Right atrium auricular region (tissue), 2 donors: Measurements from ENCODE around the gene NUMB. TPM values are rescaled to one million over a fixed set of nuclear protein-coding genes. Genes with fewer than 3 reads are reported as not detected.

Source experiments
- DNase-seq: peaks from one replicate; pipeline ENCODE4 v3.0.0-alpha.2; 2019; ENCODE audit warnings: low spot score
- H3K27ac ChIP-seq, 2 donors: fragments of 200-600 bp; sonication (generic); 1 replicate in 1 of 2; 2 replicates in 1 of 2; pipeline ENCODE4 v1.5.1; 2016 to 2019
- H3K27me3 ChIP-seq, 2 donors: fragments of 200-600 bp; sonication (generic); one replicate each; pipeline versions ENCODE4 v1.5.1 to v1.6.0; 2017 to 2019
- H3K36me3 ChIP-seq: fragments of 200-600 bp; sonication (generic); one replicate; pipeline ENCODE4 v1.5.1; 2016
- H3K4me1 ChIP-seq, 2 donors: fragments of 200-600 bp; sonication (generic); one replicate each; pipeline versions ENCODE4 v1.5.1 to v1.6.0; 2017 to 2019
- H3K4me3 ChIP-seq, 2 donors: fragments of 200-600 bp; sonication (generic); 1 replicate in 1 of 2; 2 replicates in 1 of 2; pipeline ENCODE4 v1.5.1; 2017 to 2019; ENCODE audit warnings: mild to moderate bottlenecking in 1 of 2, moderate library complexity in 1 of 2
- H3K9me3 ChIP-seq, 2 donors: fragments of 200-600 bp; sonication (generic); one replicate each; pipeline ENCODE4 v1.5.1; 2019
- CTCF ChIP-seq, 2 donors: fragments of 200-600 bp; sonication (generic); IDR thresholded peaks; one replicate each; pipeline ENCODE4 v1.5.1; 2019; ENCODE audit warnings: antibody characterized with exemption in 2 of 2
- total RNA-seq, 2 donors: library from RNA; depleted of rRNA; stranded (reverse); fragments of >200 nt; gene quantifications; one replicate each; pipeline ENCODE4 v1.1.0, GENCODE V29; 2016

NUMB gene
- total RNA-seq, 2 donors from 2014 or later = 24.6 to 31.9 TPM

GRCh38 chr14:73459959-73460358 lies 1.6 kb upstream of the NUMB start:
- no peak for TF ChIP-seq CTCF (IDR thresholded peaks at IDR 0.05)
- Histone ChIP-seq H3K27ac (peak overlapping the region; percentile 66 to 96), H3K36me3 (no peaks in the 10 kb centered on the region), H3K4me3 (no peak overlapping the region), H3K27me3 (no peaks in the 10 kb centered on the region), H3K9me3 (no peaks in the 10 kb centered on the region), H3K4me1 (peaks cover 0 to 56% of the 10 kb centered on the region in 2 donors)
- no peak for DNase-seq

GRCh38 chr14:73457924-73458182 lies 493 bp downstream of the NUMB start:
- Histone ChIP-seq H3K27me3 (no peaks in the 10 kb centered on the region), H3K9me3 (no peaks in the 10 kb centered on the region), H3K36me3 (no peaks in the 10 kb centered on the region), H3K27ac (peak overlapping the region; percentile 96), H3K4me3 (peak overlapping the region; percentile 99 to 100), H3K4me1 (peaks cover 0 to 49% of the 10 kb centered on the region in 2 donors)
- DNase-seq = no peak
- TF ChIP-seq CTCF (IDR thresholded peaks at IDR 0.05) = no peak

GRCh38 chr14:73457041-73457923 lies 1.1 kb downstream of the NUMB start:
- peak overlapping the region; percentile 96 for H3K27ac ChIP-seq
- H3K4me1 ChIP-seq = peaks cover 0 to 44% of the 10 kb centered on the region in 2 donors
- no peak for DNase-seq
- H3K27me3 ChIP-seq = no peaks in the 10 kb centered on the region
- no peak for TF ChIP-seq CTCF (IDR thresholded peaks at IDR 0.05)
- H3K9me3 ChIP-seq = no peaks in the 10 kb centered on the region
- H3K36me3 ChIP-seq = no peaks in the 10 kb centered on the region
- peak overlapping the region; percentile 99 to 100 for H3K4me3 ChIP-seq

DNA sequence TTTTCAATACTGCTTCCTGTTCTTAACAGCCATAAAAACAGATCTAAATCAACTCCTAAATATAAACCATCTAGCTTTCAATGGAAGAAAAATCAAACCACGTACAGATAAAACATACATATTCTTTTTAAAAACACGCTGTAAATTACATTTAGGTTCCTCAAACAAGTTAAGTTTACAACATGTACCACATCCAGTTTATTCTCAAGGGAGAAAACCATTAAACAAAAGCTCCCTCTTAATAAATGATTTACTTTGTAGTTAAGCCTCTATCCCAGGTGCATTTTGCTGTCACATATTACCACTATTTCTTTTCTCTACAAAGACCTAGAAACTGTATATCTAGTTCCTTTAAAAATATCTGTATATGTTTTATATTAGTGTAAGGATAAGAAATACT lies 3.1 kb downstream of the NUMB start:
- H3K4me3 ChIP-seq = no peak overlapping the region
- no peaks in the 10 kb centered on the region for H3K27me3 ChIP-seq
- no peak for TF ChIP-seq CTCF (IDR thresholded peaks at IDR 0.05)
- no peak overlapping the region for H3K27ac ChIP-seq
- no peaks in the 10 kb centered on the region for H3K9me3 ChIP-seq
- H3K36me3 ChIP-seq = no peaks in the 10 kb centered on the region
- no peak for DNase-seq
- peaks cover 0 to 24% of the 10 kb centered on the region in 2 donors for H3K4me1 ChIP-seq

DNA sequence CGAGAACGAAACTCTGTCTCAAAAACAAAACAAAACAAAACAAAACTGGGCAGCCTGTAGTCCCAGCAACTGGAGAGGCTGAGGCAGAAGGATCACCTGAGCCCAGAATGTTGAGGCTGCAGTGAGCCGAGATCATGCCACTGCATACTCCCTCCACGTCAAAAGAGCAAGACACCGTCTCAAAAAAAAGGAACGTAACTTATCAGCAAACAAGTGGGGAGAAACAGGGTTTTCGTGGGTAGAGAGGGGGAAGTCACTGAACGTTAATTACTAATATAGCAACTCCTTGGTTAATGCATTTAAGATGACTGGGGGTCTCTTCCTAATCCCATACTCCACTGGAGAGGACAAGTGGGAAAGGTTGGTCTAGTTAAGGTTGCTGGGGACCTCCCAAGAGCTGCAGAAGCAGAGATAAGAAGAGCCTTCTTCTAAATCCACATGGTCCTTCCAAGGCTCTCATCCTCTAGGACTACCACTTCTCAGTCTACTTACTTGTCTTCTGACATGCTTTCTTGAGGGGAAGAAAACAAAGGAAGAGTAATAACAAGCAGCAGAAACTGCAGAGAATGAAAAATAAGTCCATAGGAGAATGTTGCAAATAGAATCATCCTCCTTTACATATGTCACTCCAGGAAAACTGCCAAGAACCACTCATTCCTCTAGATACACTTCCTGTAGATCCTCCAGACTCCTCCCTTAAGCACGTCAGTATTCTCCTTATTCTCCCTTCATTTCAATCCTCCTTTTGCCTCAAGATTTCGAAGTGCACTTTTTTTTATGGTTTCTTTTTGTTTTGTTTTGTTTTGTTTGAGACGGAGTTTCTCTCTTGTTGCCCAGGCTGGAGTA lies 5.8 kb downstream of the NUMB start:
- no peak for TF ChIP-seq CTCF (IDR thresholded peaks at IDR 0.05)
- H3K9me3 ChIP-seq = no peaks in the 10 kb centered on the region
- H3K27ac ChIP-seq = no peak overlapping the region
- no peak overlapping the region for H3K4me3 ChIP-seq
- H3K4me1 ChIP-seq = peaks cover 0 to 10% of the 10 kb centered on the region in 2 donors
- no peaks in the 10 kb centered on the region for H3K36me3 ChIP-seq
- DNase-seq = no peak
- no peaks in the 10 kb centered on the region for H3K27me3 ChIP-seq
